ES-I3 (cell line): ENCODE data around the gene SLC11A1.
A peak's percentile ranks its signal among the peaks of the same experiment; 100 is the strongest.

Source experiments
- H3K36me3 ChIP-seq: 2 replicates; pipeline ENCODE4 v1.6.1; 2013; ENCODE audit warnings: mild to moderate bottlenecking, low read length, control low read depth, moderate library complexity; ENCODE audit not compliant: insufficient read depth
- H3K4me1 ChIP-seq: 2 replicates; pipeline ENCODE4 v1.6.1; 2013; ENCODE audit warnings: mild to moderate bottlenecking, control low read depth, low read length; ENCODE audit not compliant: insufficient read depth
- H3K9ac ChIP-seq: 2 replicates; pipeline ENCODE4 v1.6.1; 2013; ENCODE audit warnings: low read depth, mild to moderate bottlenecking, low read length, moderate library complexity
- H3K9me3 ChIP-seq: 2 replicates; pipeline ENCODE4 v1.6.1; 2013; ENCODE audit warnings: mild to moderate bottlenecking, low read length, moderate library complexity; ENCODE audit not compliant: control insufficient read depth, insufficient read depth

The SLC11A1 gene

GRCh38 chr2:218357236-218358177 lies 24.6 kb upstream of the SLC11A1 start:
- peaks cover 15% of the 10 kb centered on the region; the same call in 1 of the 2 replicates for H3K4me1 ChIP-seq

GRCh38 chr2:218360453-218360852 lies 21.6 kb upstream of the SLC11A1 start:
- Histone ChIP-seq H3K9ac (no peak overlapping the region), H3K4me1 (peaks cover 15% of the 10 kb centered on the region; the same call in 1 of the 2 replicates), H3K36me3 (no peaks in the 10 kb centered on the region), H3K9me3 (no peaks in the 10 kb centered on the region)

More at GRCh38 chr2:218357236-218358177, 24.6 kb upstream of the SLC11A1 start:
- Histone ChIP-seq H3K9me3 (no peaks in the 10 kb centered on the region), H3K36me3 (no peaks in the 10 kb centered on the region), H3K9ac (no peak overlapping the region)

DNA sequence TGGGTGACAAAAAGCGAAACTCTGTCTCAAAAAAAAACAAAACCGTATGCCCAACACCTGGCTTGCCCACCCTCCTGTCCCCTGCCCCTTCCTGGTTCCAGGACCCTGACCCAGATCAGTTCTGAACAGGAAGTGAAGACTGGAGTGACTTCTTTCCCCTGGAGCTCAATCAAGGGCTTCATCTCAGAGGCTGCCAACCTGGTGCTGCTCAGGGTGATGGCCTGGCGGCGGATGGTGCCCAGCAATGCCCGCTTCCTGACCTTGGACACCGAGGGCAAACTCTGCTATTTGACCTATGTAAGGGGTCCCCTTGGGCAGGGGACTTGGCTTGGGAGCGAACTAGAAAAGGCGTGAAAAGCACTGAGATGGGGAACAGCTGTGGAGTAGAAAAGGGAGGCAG lies 19.5 kb upstream of the SLC11A1 start:
- H3K36me3 ChIP-seq: no peaks in the 10 kb centered on the region
- H3K9me3 ChIP-seq: 0 out of 2 replicates have a peak, but pooled peaks cover 5% of the 10 kb centered on the region
- H3K9ac ChIP-seq: no peak overlapping the region
- H3K4me1 ChIP-seq: peaks cover 7% of the 10 kb centered on the region; the same call in 1 of the 2 replicates

DNA sequence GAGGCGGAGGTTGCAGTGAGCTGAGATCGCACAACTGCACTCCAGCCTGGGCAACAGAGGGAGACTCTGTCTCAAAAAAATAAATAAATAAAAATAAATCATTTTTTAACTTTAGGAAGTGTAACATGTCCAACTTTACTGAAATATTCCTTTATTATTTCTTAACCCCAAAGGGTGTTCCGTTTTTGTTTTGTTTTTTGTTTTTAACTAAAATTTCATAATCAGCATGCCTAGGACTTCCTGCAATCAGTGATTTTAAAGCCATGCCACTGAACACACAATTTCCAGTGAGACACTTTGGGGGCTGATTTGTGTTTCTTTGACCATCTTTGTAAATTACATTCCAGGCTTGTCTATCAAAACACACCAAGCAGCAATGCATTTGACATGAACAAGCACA lies 18.3 kb upstream of the SLC11A1 start:
- H3K9ac ChIP-seq: no peak overlapping the region
- peaks cover 4% of the 10 kb centered on the region; the same call in 1 of the 2 replicates for H3K4me1 ChIP-seq
- H3K36me3 ChIP-seq: no peaks in the 10 kb centered on the region
- H3K9me3 ChIP-seq: 0 out of 2 replicates have a peak, but pooled peaks cover 5% of the 10 kb centered on the region

DNA sequence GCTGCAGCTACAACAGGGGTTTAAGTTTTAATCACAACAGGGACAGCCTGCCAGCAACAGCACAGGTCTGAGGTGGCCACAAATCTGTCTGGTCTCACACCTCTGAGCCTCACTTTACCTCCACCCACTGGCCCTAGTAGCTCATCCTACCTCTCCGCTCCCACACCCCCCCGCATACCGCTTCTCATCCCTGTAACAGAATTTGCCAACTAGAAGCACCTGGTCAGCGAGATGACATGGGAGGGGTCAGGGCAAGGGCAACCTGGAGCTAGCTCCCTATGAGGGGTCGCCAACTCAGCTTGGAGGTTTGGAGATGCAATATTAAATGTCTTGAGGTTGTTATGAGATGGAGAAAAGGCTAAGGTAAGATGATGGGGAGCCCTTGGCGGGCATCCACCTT lies 17.9 kb upstream of the SLC11A1 start:
- Histone ChIP-seq H3K9ac (no peak overlapping the region), H3K9me3 (0 out of 2 replicates have a peak, but pooled peaks cover 5% of the 10 kb centered on the region), H3K4me1 (peaks cover 4% of the 10 kb centered on the region; the same call in 1 of the 2 replicates), H3K36me3 (no peaks in the 10 kb centered on the region)

DNA sequence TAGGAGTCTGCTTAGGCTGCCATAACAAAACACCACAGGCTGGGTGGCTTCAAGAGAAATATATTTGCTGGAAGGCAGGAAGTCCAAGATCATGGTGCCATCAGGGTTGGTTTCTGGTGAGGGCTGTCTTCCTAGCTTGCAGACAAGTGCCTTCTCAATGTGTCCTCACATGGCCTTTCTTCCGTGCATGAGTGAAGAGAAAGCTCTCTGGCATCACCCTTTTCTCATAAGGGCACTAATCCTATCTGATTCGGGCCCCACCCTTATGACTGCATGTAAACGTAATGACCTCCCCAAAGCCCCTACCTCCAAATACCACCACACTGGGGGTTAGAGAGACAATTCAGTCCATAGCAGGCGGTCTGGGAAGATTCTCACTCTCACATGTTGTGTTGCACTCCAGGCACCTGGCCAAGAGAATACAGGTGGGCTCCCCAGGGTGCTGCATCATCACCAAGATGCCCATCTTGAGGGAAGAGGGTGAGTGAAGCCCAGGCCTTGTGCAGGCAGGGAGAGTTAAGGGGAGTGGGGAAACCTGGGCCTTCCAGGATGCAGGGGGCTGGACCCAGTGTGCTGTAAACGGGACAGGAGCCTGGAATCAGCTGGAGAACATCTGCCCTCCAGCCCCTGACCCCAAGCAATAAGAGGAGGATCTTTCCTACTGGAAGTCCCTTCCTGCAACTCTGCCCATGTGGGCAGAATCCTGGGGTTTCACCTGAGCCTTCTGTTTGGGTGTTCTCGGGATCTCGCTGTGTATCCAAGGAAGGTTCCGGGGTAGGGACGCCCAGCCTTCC lies 15.3 kb upstream of the SLC11A1 start:
- Histone ChIP-seq H3K9ac (peak overlapping the region; percentile 61; the same call in 1 of the 2 replicates), H3K9me3 (0 out of 2 replicates have a peak, but pooled peaks cover 5% of the 10 kb centered on the region), H3K4me1 (no peaks in the 10 kb centered on the region), H3K36me3 (no peaks in the 10 kb centered on the region)

DNA sequence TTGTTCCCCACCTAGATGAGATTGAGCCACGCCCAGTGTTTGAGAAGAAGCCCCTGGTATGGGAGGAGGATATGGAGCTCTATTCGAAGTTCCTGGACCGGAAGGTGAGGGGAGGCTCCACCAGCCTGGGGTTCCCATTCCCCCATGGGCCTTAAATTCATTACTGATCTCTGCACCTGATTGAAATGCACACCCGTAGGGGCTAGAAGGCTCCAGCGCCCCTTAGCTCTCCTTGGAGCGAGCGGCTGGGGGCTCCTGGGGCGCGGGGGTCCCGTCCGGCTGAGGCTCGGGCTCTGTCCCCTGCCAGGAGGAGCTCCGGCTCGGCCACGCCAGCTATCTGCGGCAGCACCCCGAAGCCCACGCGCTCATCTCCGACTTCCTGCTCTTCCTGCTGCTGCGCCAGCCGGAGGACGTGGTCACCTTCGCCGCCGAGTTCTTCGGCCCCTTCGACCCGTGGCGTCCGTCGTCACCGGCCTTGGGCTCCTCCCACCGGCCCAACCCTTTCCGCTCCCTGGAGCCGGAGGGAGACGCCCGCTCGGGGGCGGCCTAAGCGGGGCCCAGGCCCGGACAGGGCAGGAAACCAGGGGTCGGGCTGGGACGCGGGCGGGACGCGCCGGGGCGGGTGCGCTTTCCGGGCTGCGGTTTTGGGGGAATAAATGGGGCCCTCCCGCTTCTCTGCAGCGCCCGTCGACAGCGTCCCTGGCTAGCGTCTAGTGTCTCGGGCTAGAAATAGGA lies 14.5 kb upstream of the SLC11A1 start:
- Histone ChIP-seq H3K9ac (peak overlapping the region; percentile 61), H3K4me1 (no peaks in the 10 kb centered on the region), H3K9me3 (0 out of 2 replicates have a peak, but pooled peaks cover 5% of the 10 kb centered on the region), H3K36me3 (no peaks in the 10 kb centered on the region)

DNA sequence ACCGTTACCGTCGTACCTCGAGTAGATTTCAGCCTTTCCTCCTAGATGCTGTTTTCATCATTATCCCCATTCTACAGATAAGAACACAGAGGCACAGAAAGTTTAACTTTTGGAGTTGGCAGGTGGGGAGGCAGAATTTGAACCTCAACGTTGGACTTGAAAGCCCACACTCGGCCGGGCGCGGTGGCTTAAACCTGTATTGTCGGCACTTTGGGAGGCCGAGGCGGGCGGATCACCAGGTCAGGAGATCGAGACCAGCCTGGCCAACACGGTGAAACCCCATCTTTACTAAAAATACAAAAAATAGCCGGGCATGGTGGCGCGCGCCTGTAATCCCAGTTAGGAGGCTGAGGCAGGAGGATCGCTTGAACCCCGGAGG lies 13.9 kb upstream of the SLC11A1 start:
- Histone ChIP-seq H3K4me1 (no peaks in the 10 kb centered on the region), H3K36me3 (no peaks in the 10 kb centered on the region), H3K9me3 (0 out of 2 replicates have a peak, but pooled peaks cover 5% of the 10 kb centered on the region), H3K9ac (peak overlapping the region; percentile 61)

GRCh38 chr2:218368621-218369153 lies 13.4 kb upstream of the SLC11A1 start:
- Histone ChIP-seq H3K9ac (peak overlapping the region; percentile 61; the same call in 1 of the 2 replicates), H3K9me3 (0 out of 2 replicates have a peak, but pooled peaks cover 5% of the 10 kb centered on the region), H3K4me1 (no peaks in the 10 kb centered on the region), H3K36me3 (no peaks in the 10 kb centered on the region)

- no peaks in the 10 kb centered on the region for H3K4me1 ChIP-seq
- no peak overlapping the region for H3K9ac ChIP-seq
- H3K36me3 ChIP-seq: no peaks in the 10 kb centered on the region
- H3K9me3 ChIP-seq: 0 out of 2 replicates have a peak, but pooled peaks cover 5% of the 10 kb centered on the region
Observed at GRCh38 chr2:218369330-218369729, 12.7 kb upstream of the SLC11A1 start.

DNA sequence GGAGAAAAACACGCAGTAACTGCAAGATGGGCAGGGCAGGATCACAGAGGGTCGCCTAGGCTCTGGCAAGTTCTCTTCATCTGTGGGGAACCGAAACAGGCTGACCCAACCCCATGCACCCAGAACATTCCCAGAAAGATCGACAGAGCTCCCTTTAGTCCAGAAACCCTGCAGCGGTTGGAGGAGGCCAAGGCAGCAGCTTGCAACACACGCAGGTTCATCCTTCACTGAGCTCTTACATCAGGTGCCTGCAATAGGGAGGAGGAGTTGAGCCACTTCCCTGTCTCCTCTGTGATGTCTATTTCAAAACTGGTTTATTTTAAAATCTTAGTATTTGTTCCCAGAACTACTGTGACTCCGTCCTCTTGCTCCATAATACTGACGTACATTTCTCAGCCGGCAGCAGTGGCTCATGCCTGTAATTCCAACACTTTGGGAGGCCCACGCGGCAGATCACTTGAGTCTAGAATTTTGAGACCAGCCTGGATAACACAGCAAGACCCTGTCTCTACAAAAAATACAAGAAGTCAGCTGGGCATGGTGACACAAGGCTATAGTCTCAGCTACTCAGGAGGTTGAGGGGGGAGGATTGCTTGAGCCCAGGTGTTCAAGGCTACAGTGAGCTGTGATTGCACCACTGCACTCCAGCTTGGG lies 11.5 kb upstream of the SLC11A1 start:
- no peaks in the 10 kb centered on the region for H3K36me3 ChIP-seq
- H3K9me3 ChIP-seq: 0 out of 2 replicates have a peak, but pooled peaks cover 5% of the 10 kb centered on the region
- no peak overlapping the region for H3K9ac ChIP-seq
- no peaks in the 10 kb centered on the region for H3K4me1 ChIP-seq

DNA sequence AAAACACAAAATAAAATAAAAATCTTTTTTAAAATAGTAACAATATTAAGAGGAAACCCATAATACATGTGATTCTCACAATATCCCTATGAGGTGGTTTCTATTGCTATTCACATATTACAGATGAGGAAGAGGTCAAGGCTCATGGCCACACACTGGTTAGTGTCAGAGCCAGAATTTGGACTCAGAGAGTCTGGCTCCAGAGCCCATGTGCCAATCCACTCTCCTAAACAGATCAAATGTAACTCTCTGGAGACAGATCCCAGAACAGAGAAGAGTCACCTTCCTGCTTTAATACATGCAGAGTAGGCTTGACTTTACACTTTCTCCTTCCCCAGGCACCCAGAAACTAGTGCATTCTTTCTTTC lies 10.1 kb upstream of the SLC11A1 start:
- Histone ChIP-seq H3K9ac (no peak overlapping the region), H3K9me3 (0 out of 2 replicates have a peak, but pooled peaks cover under 1% of the 10 kb centered on the region), H3K4me1 (no peaks in the 10 kb centered on the region), H3K36me3 (no peaks in the 10 kb centered on the region)

DNA sequence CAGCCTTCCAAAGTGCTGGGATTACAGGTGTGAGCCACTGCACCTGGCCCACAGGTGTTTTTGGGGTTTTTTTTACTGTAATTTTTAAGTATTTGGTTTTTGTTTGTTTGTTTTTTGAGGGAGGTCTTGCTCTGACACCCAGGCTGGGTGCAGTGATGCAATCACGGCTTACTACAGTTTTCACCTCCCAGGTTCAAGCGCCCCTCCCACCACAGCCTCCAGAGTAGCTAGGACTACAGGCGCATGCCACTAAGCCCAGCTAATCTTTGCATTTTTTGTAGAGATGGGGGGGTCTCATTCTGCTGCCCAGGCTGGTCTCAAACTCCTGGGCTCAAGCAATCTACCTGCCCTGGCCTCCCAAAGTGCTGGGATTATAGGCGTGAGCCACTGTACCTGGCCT lies 7.3 kb upstream of the SLC11A1 start:
- Histone ChIP-seq H3K36me3 (no peaks in the 10 kb centered on the region), H3K9ac (no peak overlapping the region), H3K4me1 (no peaks in the 10 kb centered on the region), H3K9me3 (no peaks in the 10 kb centered on the region)
